ENCODE data around the gene MSL3. TPM values are rescaled to one million over a fixed set of nuclear protein-coding genes. Genes with fewer than 3 reads are reported as not detected.

The MSL3 gene, protein sequence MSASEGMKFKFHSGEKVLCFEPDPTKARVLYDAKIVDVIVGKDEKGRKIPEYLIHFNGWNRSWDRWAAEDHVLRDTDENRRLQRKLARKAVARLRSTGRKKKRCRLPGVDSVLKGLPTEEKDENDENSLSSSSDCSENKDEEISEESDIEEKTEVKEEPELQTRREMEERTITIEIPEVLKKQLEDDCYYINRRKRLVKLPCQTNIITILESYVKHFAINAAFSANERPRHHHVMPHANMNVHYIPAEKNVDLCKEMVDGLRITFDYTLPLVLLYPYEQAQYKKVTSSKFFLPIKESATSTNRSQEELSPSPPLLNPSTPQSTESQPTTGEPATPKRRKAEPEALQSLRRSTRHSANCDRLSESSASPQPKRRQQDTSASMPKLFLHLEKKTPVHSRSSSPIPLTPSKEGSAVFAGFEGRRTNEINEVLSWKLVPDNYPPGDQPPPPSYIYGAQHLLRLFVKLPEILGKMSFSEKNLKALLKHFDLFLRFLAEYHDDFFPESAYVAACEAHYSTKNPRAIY
- 27.8 and 29.2 TPM in 2 replicates for total RNA-seq
- long read RNA-seq, transcript MSL3-207 (13 exons, 2,329 nt), result minor isoform, 5 of 61 reads
- long read RNA-seq, transcript MSL3-201 (13 exons, 2,364 nt), result major isoform, 27 of 61 reads
- long read RNA-seq, transcript MSL3-233 (12 exons, 2,507 nt), result minor isoform, 10 of 61 reads
- long read RNA-seq, partial matches to known transcripts, result 7 of 61 reads
- long read RNA-seq, other reads (novel, unspliced or antisense), result 7 of 61 reads

DNA sequence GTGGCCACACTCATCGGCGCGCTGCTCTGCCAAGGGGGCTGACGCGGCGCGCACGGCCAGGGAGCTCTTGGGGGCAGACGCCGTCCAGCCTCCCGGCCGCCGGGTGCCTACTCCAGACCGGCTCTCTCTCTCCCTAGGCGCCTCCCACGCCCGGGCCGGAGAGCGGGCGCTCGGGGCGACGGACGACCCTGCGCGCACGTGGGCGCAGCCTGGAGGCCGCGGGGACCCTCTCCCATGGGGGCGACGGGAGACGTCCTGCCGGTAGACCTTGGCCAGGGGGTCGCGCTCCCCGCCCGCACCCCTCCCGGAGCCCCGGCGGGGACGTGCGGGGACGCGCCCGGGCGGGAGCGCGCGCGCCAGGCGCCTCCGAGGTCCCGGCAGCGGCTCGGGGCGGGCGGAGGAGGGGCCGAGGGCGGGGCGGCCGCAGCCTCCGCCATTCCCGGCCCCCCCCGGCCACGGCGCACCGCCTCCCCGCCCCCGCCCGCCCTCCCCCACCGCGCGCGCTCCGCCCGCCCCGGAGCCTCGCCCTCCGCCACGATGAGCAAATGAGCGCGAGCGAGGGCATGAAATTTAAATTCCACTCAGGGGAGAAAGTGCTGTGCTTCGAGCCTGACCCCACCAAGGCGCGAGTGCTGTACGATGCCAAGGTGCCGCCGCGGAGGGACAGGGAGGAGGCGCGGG, at the start of gene MSL3:
MSL3 (plus strand) TSS at position 519 of the 681 bp plus-strand sequence; CDS start at position 546, 27 bp downstream.
- peak within 1 kb of the TSS; percentile 98 for H3K4me3 Mint-ChIP-seq
- H3K4me1 Mint-ChIP-seq, result peaks cover 12% of the 10 kb centered on the region
- no peaks in the 10 kb centered on the region for H3K9me3 Mint-ChIP-seq

DNA sequence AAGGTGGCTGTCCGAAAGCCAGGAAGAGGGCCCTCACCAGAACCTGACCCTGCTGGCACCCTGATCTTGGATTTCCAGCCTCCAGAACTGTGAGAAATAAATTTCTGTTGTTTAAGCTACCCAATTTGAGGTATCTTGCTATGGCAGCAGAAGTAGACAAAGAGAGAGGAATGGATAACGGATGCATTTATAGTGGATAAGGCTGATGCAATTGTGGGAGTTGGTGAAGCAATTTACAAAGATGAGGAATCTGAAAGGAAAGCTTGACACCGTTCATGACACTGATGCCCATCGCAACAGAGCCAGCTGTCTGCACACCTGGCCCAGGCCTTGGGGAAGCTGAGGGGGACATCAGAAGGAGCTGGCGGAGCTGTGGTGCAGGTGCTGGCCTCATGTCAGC, 35.7 kb upstream of the MSL3 start:
- no peak for DNase-seq (ENCODE audit: low read depth, low spot score)
- H3K36me3 Mint-ChIP-seq (ENCODE audit: low read depth), result no peaks in the 10 kb centered on the region
- peaks cover 5% of the 10 kb centered on the region for H3K9me3 Mint-ChIP-seq
- no peaks in the 10 kb centered on the region for H3K4me1 Mint-ChIP-seq
- TF ChIP-seq, protein P1, sequence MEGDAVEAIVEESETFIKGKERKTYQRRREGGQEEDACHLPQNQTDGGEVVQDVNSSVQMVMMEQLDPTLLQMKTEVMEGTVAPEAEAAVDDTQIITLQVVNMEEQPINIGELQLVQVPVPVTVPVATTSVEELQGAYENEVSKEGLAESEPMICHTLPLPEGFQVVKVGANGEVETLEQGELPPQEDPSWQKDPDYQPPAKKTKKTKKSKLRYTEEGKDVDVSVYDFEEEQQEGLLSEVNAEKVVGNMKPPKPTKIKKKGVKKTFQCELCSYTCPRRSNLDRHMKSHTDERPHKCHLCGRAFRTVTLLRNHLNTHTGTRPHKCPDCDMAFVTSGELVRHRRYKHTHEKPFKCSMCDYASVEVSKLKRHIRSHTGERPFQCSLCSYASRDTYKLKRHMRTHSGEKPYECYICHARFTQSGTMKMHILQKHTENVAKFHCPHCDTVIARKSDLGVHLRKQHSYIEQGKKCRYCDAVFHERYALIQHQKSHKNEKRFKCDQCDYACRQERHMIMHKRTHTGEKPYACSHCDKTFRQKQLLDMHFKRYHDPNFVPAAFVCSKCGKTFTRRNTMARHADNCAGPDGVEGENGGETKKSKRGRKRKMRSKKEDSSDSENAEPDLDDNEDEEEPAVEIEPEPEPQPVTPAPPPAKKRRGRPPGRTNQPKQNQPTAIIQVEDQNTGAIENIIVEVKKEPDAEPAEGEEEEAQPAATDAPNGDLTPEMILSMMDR (conservative IDR thresholded peaks at IDR 0.05), result no peak
- no peaks in the 10 kb centered on the region for H3K27me3 Mint-ChIP-seq (ENCODE audit: low read depth)
- H3K27ac Mint-ChIP-seq (ENCODE audit: unreplicated experiment), result no peak overlapping the region
- H3K4me3 Mint-ChIP-seq, result no peak overlapping the region

More for the DNA sequence above, at the start of gene MSL3:
- H3K27ac Mint-ChIP-seq (ENCODE audit: unreplicated experiment), result peak within 1 kb of the TSS; percentile 65
- DNase-seq (ENCODE audit: low read depth, low spot score), result peak; percentile 39
- H3K27me3 Mint-ChIP-seq (ENCODE audit: low read depth), result peaks cover 12% of the 10 kb centered on the region
- TF ChIP-seq, protein P1 (conservative IDR thresholded peaks at IDR 0.05), result no peak
- H3K36me3 Mint-ChIP-seq (ENCODE audit: low read depth), result peaks cover 5% of the 10 kb centered on the region

DNA sequence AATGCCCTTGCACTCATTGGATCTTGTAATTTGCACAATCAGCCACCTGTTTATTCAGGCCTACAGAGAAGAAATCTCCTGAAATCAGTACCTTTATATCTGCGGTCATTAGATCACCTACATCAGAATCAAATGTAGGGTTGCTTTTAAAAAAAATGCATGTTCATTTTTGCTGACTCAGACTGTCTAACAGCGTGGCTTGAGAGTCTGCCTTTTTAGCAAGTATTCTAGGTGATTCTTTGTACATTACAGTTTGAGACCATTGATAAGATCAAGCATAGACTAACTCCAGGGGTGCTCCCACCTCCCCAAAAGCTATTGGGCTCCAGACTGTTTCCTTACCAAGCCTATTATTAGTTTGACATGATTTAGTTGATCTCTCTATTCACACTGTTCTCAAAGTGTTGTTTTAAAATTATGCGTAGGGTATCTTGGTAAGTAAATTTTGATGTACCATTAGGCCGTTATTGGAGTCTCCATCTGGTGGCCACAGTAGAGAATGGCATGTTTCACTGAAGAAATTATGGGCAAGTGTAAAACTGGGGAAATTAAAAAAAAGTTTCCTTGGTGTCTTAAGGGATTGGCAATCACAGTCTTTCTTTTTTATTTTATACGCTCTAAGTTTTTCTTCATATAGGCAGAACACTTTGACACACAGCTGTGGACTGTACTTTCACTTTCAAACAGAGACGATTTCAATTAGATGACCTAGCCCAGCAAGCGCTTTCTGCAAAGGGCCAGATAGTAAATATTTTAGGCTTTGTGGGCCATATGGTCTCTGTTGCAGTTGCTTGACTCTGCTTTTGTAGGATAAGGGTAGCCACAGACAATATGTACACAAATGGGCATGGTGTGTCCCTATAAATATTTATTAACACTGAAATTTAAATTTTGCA, 33.7 kb upstream of the MSL3 start:
- H3K4me1 Mint-ChIP-seq, result no peaks in the 10 kb centered on the region
- no peaks in the 10 kb centered on the region for H3K36me3 Mint-ChIP-seq (ENCODE audit: low read depth)
- H3K9me3 Mint-ChIP-seq, result peaks cover 8% of the 10 kb centered on the region
- DNase-seq (ENCODE audit: low read depth, low spot score), result no peak
- H3K27ac Mint-ChIP-seq (ENCODE audit: unreplicated experiment), result no peak overlapping the region
- H3K4me3 Mint-ChIP-seq, result no peak overlapping the region
- no peaks in the 10 kb centered on the region for H3K27me3 Mint-ChIP-seq (ENCODE audit: low read depth)
- TF ChIP-seq, protein P1 (conservative IDR thresholded peaks at IDR 0.05), result peak; percentile 72

DNA sequence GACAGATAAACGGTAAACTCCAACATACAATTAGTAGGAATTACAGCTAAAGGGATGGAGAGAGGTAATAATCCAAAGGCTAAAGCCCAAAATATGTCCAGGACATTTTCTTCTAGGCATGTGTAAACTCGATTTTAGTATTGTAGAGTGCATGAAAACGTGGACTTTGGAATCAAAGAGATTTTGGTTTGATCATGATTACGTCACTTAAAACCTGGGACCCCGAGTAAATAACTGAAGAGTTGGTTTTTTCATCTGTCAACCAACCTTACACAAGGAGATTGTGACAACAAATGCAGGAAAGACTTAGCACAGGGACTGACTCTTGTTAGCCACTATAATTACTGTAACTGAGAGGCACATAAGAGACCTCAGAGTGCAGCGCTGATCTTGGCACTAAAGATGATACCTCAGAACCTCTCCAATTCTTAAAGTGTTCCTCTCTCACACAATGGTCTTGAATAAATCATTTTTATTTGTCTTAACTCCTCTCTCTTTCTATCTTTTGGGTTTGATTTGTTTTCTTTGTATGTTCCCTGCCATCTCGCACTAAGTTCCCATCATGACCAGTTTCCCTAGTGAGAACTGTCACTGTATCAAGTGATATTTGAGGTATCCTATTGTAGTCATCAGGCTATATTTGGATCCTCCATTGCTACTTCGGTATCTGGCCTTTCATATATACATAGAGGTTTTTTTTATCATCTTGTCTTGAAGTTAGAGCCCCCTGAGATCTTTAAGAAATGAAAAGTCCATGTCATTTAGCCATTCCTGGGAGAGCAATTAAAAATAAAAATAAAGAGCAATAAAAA, 32.2 kb upstream of the MSL3 start:
- no peaks in the 10 kb centered on the region for H3K27me3 Mint-ChIP-seq (ENCODE audit: low read depth)
- TF ChIP-seq, protein P1 (conservative IDR thresholded peaks at IDR 0.05), result no peak
- H3K36me3 Mint-ChIP-seq (ENCODE audit: low read depth), result no peaks in the 10 kb centered on the region
- H3K27ac Mint-ChIP-seq (ENCODE audit: unreplicated experiment), result no peak overlapping the region
- H3K4me1 Mint-ChIP-seq, result no peaks in the 10 kb centered on the region
- peaks cover 9% of the 10 kb centered on the region for H3K9me3 Mint-ChIP-seq
- DNase-seq (ENCODE audit: low read depth, low spot score), result no peak
- H3K4me3 Mint-ChIP-seq, result no peak overlapping the region
